Vagina (tissue), 2 donors: ENCODE results near the gene HOXB6.

Experiments
- POLR2A ChIP-seq, 2 donors: fragments of 450-650 bp; IDR thresholded peaks; one replicate each; pipeline ENCODE4 v1.6.1; 2017; ENCODE audit warnings: antibody characterized with exemption in 2 of 2, mild to moderate bottlenecking in 2 of 2, moderate library complexity in 2 of 2
- POLR2AphosphoS5 ChIP-seq, 2 donors: sonication (generic); formaldehyde crosslinking; IDR thresholded peaks; one replicate each; pipeline ENCODE4 v1.9.0; 2017; ENCODE audit warnings: antibody characterized with exemption in 2 of 2, mild to moderate bottlenecking in 2 of 2, low read depth in 1 of 2; ENCODE audit not compliant: insufficient read depth in 1 of 2
- TF ChIP-seq, protein P1 (sequence below), 3 experiments: fragments of 450-650 bp in 2 of 3; fragments of 200-600 bp in 1 of 3; sonication (generic) in 1 of 3; IDR thresholded peaks; one replicate each; pipeline ENCODE4 v1.5.1; 2017 to 2019; ENCODE audit warnings: antibody characterized with exemption in 3 of 3, mild to moderate bottlenecking in 2 of 3, moderate library complexity in 2 of 3

DNA sequence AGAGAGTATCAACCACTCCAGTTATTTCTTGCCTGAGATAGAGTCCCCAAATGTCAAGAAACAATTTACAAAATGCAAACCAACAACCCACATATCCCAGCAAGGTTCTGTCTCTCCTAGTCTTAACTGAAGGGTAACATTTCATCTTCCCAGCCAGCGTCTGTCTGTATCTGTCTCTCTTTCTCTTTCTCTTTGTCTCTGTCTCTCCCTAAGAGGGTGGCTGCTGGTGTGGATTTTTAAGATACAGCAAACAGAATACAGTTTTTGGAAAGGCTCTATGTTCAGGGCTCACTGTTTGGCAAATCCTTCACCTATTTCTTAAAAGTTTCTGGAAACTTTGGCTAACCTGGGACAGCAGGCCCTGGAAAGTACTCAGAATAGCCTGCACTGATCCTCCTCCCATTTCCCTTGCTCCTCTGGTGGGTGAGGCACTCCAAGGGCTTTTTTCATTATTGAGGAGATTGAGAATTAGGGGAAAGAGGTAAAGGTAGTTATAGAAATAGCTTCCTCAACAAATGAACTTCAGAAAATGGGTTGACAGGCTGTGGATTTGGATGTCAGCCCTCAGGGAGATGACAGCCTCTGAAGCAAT, 32.9 kb downstream of the HOXB6 start:
- TF ChIP-seq, protein P1, sequence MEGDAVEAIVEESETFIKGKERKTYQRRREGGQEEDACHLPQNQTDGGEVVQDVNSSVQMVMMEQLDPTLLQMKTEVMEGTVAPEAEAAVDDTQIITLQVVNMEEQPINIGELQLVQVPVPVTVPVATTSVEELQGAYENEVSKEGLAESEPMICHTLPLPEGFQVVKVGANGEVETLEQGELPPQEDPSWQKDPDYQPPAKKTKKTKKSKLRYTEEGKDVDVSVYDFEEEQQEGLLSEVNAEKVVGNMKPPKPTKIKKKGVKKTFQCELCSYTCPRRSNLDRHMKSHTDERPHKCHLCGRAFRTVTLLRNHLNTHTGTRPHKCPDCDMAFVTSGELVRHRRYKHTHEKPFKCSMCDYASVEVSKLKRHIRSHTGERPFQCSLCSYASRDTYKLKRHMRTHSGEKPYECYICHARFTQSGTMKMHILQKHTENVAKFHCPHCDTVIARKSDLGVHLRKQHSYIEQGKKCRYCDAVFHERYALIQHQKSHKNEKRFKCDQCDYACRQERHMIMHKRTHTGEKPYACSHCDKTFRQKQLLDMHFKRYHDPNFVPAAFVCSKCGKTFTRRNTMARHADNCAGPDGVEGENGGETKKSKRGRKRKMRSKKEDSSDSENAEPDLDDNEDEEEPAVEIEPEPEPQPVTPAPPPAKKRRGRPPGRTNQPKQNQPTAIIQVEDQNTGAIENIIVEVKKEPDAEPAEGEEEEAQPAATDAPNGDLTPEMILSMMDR (IDR thresholded peaks at IDR 0.05): no peak
- TF ChIP-seq POLR2A (IDR thresholded peaks at IDR 0.05) (no peak), POLR2AphosphoS5 (IDR thresholded peaks at IDR 0.05; ENCODE audit: insufficient read depth in 1 of 2, low read depth in 1 of 2) (no peak)
